Fibroblast of lung (primary cell): ENCODE data around the gene ADGRV1. TPM values are rescaled to one million over a fixed set of nuclear protein-coding genes. Genes with fewer than 3 reads are reported as not detected.

Source experiments
- DNase-seq, 2 donors: peaks; one replicate each; pipeline versions ENCODE4 v3.0.0 to v3.0.0-alpha.2; 2010; ENCODE audit warnings: low read depth in 2 of 2
- H2AFZ ChIP-seq: 2 replicates; pipeline ENCODE4 v1.5.1; 2012; ENCODE audit warnings: low read length, control low read depth, inconsistent platforms
- H3K27ac ChIP-seq: 2 replicates; pipeline ENCODE4 v1.5.1; 2011; ENCODE audit warnings: low read length, control low read depth; ENCODE audit not compliant: insufficient read depth
- H3K27me3 ChIP-seq: 2 replicates; pipeline ENCODE4 v1.5.1; 2011; ENCODE audit warnings: mild to moderate bottlenecking, low read length; ENCODE audit not compliant: control insufficient read depth, insufficient read depth
- H3K36me3 ChIP-seq: 2 replicates; pipeline ENCODE4 v1.5.1; 2011; ENCODE audit warnings: low read length; ENCODE audit not compliant: control insufficient read depth, insufficient read depth
- H3K4me1 ChIP-seq: 2 replicates; pipeline ENCODE4 v1.5.1; 2011; ENCODE audit warnings: low read length; ENCODE audit not compliant: control insufficient read depth, insufficient read depth; ENCODE audit errors: extremely low read depth
- H3K4me2 ChIP-seq: 2 replicates; pipeline ENCODE4 v1.5.1; 2011; ENCODE audit warnings: low read length, control low read depth; ENCODE audit not compliant: insufficient read depth; ENCODE audit errors: extremely low read depth
- H3K4me3 ChIP-seq, 4 experiments: fragments of 200-600 bp in 1 of 4; sonication (generic) in 1 of 4; replicated peaks in 1 of 4; 2 replicates each; pipeline ENCODE4 v1.5.1; 2011 to 2016; ENCODE audit warnings: low read length in 4 of 4, low read depth in 3 of 4, mild to moderate bottlenecking in 3 of 4, control low read depth in 2 of 4, inconsistent platforms in 1 of 4, mixed read lengths in 1 of 4; ENCODE audit not compliant: insufficient read depth in 1 of 4; ENCODE audit errors: control extremely low read depth in 1 of 4
- H3K79me2 ChIP-seq: 2 replicates; pipeline ENCODE4 v1.5.1; 2012; ENCODE audit warnings: mild to moderate bottlenecking, low read length, inconsistent platforms; ENCODE audit not compliant: control insufficient read depth, insufficient read depth
- H3K9ac ChIP-seq: 2 replicates; pipeline ENCODE4 v1.5.1; 2011; ENCODE audit warnings: mild to moderate bottlenecking, low read length, control low read depth; ENCODE audit not compliant: insufficient read depth
- H3K9me3 ChIP-seq: 2 replicates; pipeline ENCODE4 v1.5.1; 2012; ENCODE audit warnings: low read depth, low read length; ENCODE audit not compliant: control insufficient read depth, insufficient read depth
- H4K20me1 ChIP-seq: 2 replicates; pipeline ENCODE4 v1.5.1; 2011; ENCODE audit warnings: low read length; ENCODE audit not compliant: control insufficient read depth, insufficient read depth; ENCODE audit errors: extremely low read depth
- CTCF ChIP-seq, 2 donors: IDR thresholded peaks in 1 of 2; conservative IDR thresholded peaks in 1 of 2; 1 replicate in 1 of 2; 2 replicates in 1 of 2; pipeline ENCODE4 v1.5.1; 2011 to 2012; ENCODE audit warnings: low read length in 2 of 2, control low read depth in 1 of 2, inconsistent platforms in 1 of 2, low read depth in 1 of 2, mild to moderate bottlenecking in 1 of 2
- EZH2 ChIP-seq: IDR thresholded peaks from 2 replicates; pipeline ENCODE4 v1.5.1; 2012; ENCODE audit warnings: low read length, control low read depth, mild to moderate bottlenecking; ENCODE audit errors: missing control alignments
- polyA plus RNA-seq, 2 donors: library from polyadenylated mRNA; depleted of rRNA in 1 of 2; stranded (reverse) in 1 of 2; unstranded in 1 of 2; fragments of >200 nt; gene quantifications; 2 replicates each; pipeline ENCODE4 v1.2.1, GENCODE V29; 2011 to 2012; ENCODE audit warnings: missing spikeins in 1 of 2
- total RNA-seq: library from RNA; depleted of rRNA; stranded (reverse); fragments of >200 nt; gene quantifications from 2 replicates; pipeline ENCODE4 v1.2.1, GENCODE V29; 2014

The ADGRV1 gene
- total and polyA plus RNA-seq, 2 donors (not counting 1 experiment from before 2014, with no cell fraction given) = 0.15 to 0.17 TPM

- no peak for DNase-seq
- H3K4me3 ChIP-seq = no peak overlapping the region
- no peaks in the 10 kb centered on the region for H3K79me2 ChIP-seq
- no peaks in the 10 kb centered on the region for H4K20me1 ChIP-seq
- no peak for TF ChIP-seq CTCF (conservative IDR thresholded peaks at IDR 0.05 in 1 of 2, IDR thresholded peaks at IDR 0.05 in 1 of 2; ENCODE audit: low read depth in 1 of 2, low read length in 2 of 2)
- TF ChIP-seq EZH2 = no peak
- H2AFZ ChIP-seq = no peak overlapping the region
- no peak overlapping the region for H3K27ac ChIP-seq
- H3K4me2 ChIP-seq = no peak overlapping the region
- H3K9ac ChIP-seq = no peak overlapping the region
- no peaks in the 10 kb centered on the region for H3K4me1 ChIP-seq
- no peaks in the 10 kb centered on the region for H3K27me3 ChIP-seq
- H3K36me3 ChIP-seq = no peaks in the 10 kb centered on the region
- no peaks in the 10 kb centered on the region for H3K9me3 ChIP-seq
These were observed 10.5 kb downstream of the ADGRV1 start for GRCh38 chr5:90569084-90569483.

GRCh38 chr5:90570034-90570433 is 11.4 kb downstream of the ADGRV1 start:
- Histone ChIP-seq H4K20me1 (no peaks in the 10 kb centered on the region), H3K9ac (no peak overlapping the region), H3K4me2 (no peak overlapping the region), H2AFZ (no peak overlapping the region), H3K79me2 (no peaks in the 10 kb centered on the region), H3K36me3 (no peaks in the 10 kb centered on the region), H3K27ac (no peak overlapping the region), H3K4me3 (no peak overlapping the region), H3K9me3 (no peaks in the 10 kb centered on the region), H3K27me3 (no peaks in the 10 kb centered on the region), H3K4me1 (no peaks in the 10 kb centered on the region)
- TF ChIP-seq CTCF (conservative IDR thresholded peaks at IDR 0.05 in 1 of 2, IDR thresholded peaks at IDR 0.05 in 1 of 2; ENCODE audit: low read depth in 1 of 2, low read length in 2 of 2) (no peak), EZH2 (no peak)
- no peak for DNase-seq

GRCh38 chr5:90571147-90571773 is 12.7 kb downstream of the ADGRV1 start:
- Histone ChIP-seq H3K9ac (no peak overlapping the region), H4K20me1 (no peaks in the 10 kb centered on the region), H3K4me3 (no peak overlapping the region), H3K36me3 (no peaks in the 10 kb centered on the region), H2AFZ (no peak overlapping the region), H3K79me2 (no peaks in the 10 kb centered on the region), H3K27me3 (no peaks in the 10 kb centered on the region), H3K9me3 (no peaks in the 10 kb centered on the region), H3K4me1 (no peaks in the 10 kb centered on the region), H3K27ac (no peak overlapping the region), H3K4me2 (no peak overlapping the region)
- no peak for DNase-seq
- TF ChIP-seq CTCF (conservative IDR thresholded peaks at IDR 0.05 in 1 of 2, IDR thresholded peaks at IDR 0.05 in 1 of 2; ENCODE audit: low read depth in 1 of 2, low read length in 2 of 2) (no peak), EZH2 (no peak)
